Measurements from ENCODE around the gene CRYBB1.

Gene CRYBB1

DNA sequence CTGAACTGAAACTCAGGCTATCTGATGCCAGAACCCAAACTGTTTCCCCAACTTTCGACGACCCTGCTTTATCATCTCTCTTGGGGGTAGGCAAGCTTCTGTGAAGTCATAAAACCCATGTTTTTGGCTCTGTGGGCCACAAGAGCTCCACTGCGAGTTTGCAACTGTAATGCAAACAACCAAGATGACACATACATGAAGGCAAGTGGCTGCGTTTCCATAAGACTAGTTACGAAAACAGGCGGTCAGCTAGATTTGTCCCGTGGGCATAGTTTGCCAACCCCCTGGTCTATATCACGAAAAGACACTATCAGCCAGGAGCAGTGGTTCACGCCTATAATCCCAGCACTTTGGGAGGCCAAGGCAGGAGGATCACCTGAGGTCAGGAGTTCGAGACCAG is 65.4 kb downstream of the CRYBB1 start:
- DNase-seq (ENCODE audit: low read depth), result no peak

DNA sequence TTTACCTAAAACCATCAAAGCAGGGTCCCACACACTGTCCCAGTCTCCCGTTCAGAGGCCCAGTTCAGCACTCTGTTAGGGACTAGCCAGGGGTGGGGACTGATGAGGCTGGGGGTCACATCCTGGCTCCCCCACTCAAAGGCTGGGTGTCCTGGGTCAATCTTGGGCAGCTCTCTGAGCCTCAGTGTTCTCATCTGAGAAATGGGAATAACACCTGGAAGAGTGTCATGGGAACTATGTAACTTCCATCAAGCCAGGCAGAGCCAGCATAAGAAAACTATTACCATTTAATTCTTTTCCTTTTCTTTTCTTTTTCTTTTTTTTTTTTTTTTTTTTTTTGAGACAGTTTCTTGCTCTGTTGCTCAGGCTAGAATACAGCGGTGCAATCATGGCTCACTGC is 66.3 kb downstream of the CRYBB1 start:
- no peak for DNase-seq (ENCODE audit: low read depth)

DNA sequence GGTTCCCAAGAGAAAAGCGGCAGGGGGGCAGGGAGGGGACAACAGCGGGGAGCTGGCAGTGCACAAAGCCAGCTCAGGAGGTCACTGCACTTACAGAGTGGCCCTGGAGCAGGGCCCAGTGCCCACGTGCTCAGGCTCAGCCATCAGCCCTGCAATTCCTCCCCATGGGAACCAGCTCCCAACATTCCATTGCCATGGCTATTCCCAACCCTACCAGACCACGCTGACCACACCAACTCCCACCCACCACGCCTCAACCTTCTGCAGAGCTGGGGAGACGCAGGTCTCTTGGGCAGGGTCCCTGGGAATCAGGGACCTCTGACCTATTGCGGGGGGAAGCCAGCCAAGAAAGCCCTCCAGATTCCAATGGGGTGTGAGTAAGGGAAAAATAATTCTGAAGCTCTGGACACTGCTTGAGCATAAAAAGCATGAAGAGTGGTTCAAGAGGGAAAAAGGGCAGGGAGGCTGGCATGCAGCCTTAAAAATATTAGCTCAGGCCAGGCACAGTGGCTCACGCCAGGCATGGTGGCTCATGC is 67.3 kb downstream of the CRYBB1 start:
- no peak for DNase-seq (ENCODE audit: low read depth)

DNA sequence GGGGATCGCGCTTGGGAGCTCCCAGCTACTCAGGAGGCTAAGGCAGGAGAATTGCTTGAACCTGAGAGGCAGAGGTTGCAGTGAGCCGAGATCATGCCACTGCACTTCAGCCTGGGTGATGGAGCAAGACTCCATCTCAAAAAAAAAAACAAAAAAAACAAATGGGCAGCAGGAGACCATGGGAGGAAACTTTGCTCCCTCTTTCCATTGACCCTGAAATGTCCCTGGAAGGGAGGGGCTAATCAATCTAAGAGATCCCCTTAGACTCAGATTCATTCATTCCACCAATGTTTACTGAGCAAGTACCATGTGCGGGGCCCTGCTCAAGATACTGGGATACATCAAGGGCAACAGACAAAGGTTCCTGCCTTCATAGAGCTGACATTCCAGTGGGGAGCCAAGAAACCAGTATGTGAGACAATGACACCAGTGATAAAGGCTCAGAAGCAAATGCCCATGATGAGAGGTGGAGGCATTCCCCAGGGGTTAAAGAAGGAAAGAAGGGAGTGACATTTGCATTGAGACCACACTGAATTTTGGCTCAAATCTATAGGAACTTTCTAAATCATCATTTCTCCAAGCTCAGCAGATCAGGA is 67.8 kb downstream of the CRYBB1 start:
- DNase-seq (ENCODE audit: low read depth), result no peak
